ENCODE measurements around the gene MFSD8. TPM values are rescaled to one million over a fixed set of nuclear protein-coding genes. Genes with fewer than 3 reads are reported as not detected.
"Not testable (repeated sequence)": the region's sequence is repeated elsewhere in the genome, so short reads cannot be mapped to it uniquely, and the experiment has no call there.

MFSD8 gene
- total RNA-seq, 1 donor from 2014 or later, result 23.0 TPM

DNA sequence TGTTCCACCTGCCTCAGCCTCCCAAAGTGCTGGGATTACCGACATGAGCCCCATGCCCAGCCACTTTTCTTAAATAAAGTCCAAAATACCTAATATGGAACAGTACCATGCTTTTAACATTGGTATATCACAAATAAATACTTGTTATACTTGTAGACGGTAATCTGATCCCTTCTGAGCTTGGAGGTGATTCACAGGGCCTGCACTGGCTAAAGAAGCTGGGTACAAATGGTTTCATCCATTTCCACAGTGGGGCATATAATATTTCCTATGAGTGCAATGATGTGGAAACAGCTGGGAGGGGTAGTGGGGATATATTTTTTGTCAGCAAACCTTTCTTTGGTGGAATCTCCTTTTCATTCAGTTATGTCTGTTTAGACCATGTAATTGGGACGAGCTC lies 48.5 kb downstream of the MFSD8 start:
- Histone ChIP-seq H3K9me3 (ENCODE audit: insufficient read depth, low read depth, low read length) (no peaks in the 10 kb centered on the region), H4K20me1 (ENCODE audit: insufficient read depth, low read length) (no peaks in the 10 kb centered on the region), H3K27ac (ENCODE audit: low read depth, low read length) (no peak overlapping the region), H3K27me3 (ENCODE audit: insufficient read depth, low read length) (no peaks in the 10 kb centered on the region), H3K4me1 (ENCODE audit: insufficient read depth, low read length) (no peaks in the 10 kb centered on the region), H3K4me3 (ENCODE audit: insufficient read depth, low read depth, low read length) (no peak overlapping the region), H2AFZ (ENCODE audit: low read depth, low read length) (no peak overlapping the region), H3K36me3 (ENCODE audit: insufficient read depth, low read length) (peaks cover 5% of the 10 kb centered on the region), H3K4me2 (ENCODE audit: low read length) (no peak overlapping the region), H3K79me2 (ENCODE audit: insufficient read depth, low read length) (no peaks in the 10 kb centered on the region), H3K9ac (ENCODE audit: low read length) (no peak overlapping the region)
- Mint-ChIP-seq H3K4me1 (ENCODE audit: low read depth, unreplicated experiment) (no peaks in the 10 kb centered on the region), H3K36me3 (ENCODE audit: low read depth, unreplicated experiment) (peaks cover 3% of the 10 kb centered on the region), H3K9me3 (ENCODE audit: unreplicated experiment) (no peaks in the 10 kb centered on the region), H3K27me3 (ENCODE audit: low read depth, unreplicated experiment) (no peaks in the 10 kb centered on the region), H3K4me3 (ENCODE audit: unreplicated experiment) (no peak overlapping the region), H3K27ac (ENCODE audit: unreplicated experiment) (no peak overlapping the region)
- FAIRE-seq (no peak), DNase-seq (ENCODE audit: low read depth) (no peak)
- TF ChIP-seq CTCF (IDR thresholded peaks at IDR 0.05; ENCODE audit: insufficient read depth, low read depth, low read length) (no peak), EZH2 (IDR thresholded peaks at IDR 0.05; ENCODE audit: insufficient read depth, low read length) (no peak)

GRCh38 chr4:127905029-127905428 lies 59.9 kb downstream of the MFSD8 start:
- Histone ChIP-seq H3K4me3 (ENCODE audit: insufficient read depth, low read depth, low read length) (no peak overlapping the region), H4K20me1 (ENCODE audit: insufficient read depth, low read length) (no peaks in the 10 kb centered on the region), H3K27me3 (ENCODE audit: insufficient read depth, low read length) (no peaks in the 10 kb centered on the region), H3K79me2 (ENCODE audit: insufficient read depth, low read length) (no peaks in the 10 kb centered on the region), H3K27ac (ENCODE audit: low read depth, low read length) (no peak overlapping the region), H2AFZ (ENCODE audit: low read depth, low read length) (no peak overlapping the region), H3K36me3 (ENCODE audit: insufficient read depth, low read length) (no peaks in the 10 kb centered on the region), H3K4me1 (ENCODE audit: insufficient read depth, low read length) (no peaks in the 10 kb centered on the region), H3K9me3 (ENCODE audit: insufficient read depth, low read depth, low read length) (peaks cover 2% of the 10 kb centered on the region), H3K4me2 (ENCODE audit: low read length) (no peak overlapping the region), H3K9ac (ENCODE audit: low read length) (no peak overlapping the region)
- Mint-ChIP-seq H3K27ac (ENCODE audit: unreplicated experiment) (no peak overlapping the region), H3K9me3 (ENCODE audit: unreplicated experiment) (peaks cover 6% of the 10 kb centered on the region), H3K4me3 (ENCODE audit: unreplicated experiment) (no peak overlapping the region), H3K27me3 (ENCODE audit: low read depth, unreplicated experiment) (no peaks in the 10 kb centered on the region), H3K4me1 (ENCODE audit: low read depth, unreplicated experiment) (no peaks in the 10 kb centered on the region), H3K36me3 (ENCODE audit: low read depth, unreplicated experiment) (no peaks in the 10 kb centered on the region)
- no peak for DNase-seq (ENCODE audit: low read depth)
- FAIRE-seq, result no peak
- TF ChIP-seq CTCF (IDR thresholded peaks at IDR 0.05; ENCODE audit: insufficient read depth, low read depth, low read length), result no peak
- TF ChIP-seq EZH2 (IDR thresholded peaks at IDR 0.05; ENCODE audit: insufficient read depth, low read length), result no peak

- not testable (repeated sequence) for H3K4me3 ChIP-seq (ENCODE audit: insufficient read depth, low read depth, low read length); H3K27ac ChIP-seq (ENCODE audit: low read depth, low read length); H3K9me3 Mint-ChIP-seq (ENCODE audit: unreplicated experiment); H3K4me2 ChIP-seq (ENCODE audit: low read length); DNase-seq (ENCODE audit: low read depth); H4K20me1 ChIP-seq (ENCODE audit: insufficient read depth, low read length); H3K4me1 ChIP-seq (ENCODE audit: insufficient read depth, low read length); FAIRE-seq; H3K27ac Mint-ChIP-seq (ENCODE audit: unreplicated experiment); H3K4me3 Mint-ChIP-seq (ENCODE audit: unreplicated experiment); H3K79me2 ChIP-seq (ENCODE audit: insufficient read depth, low read length); H3K9me3 ChIP-seq (ENCODE audit: insufficient read depth, low read depth, low read length); H2AFZ ChIP-seq (ENCODE audit: low read depth, low read length); H3K4me1 Mint-ChIP-seq (ENCODE audit: low read depth, unreplicated experiment); H3K27me3 ChIP-seq (ENCODE audit: insufficient read depth, low read length); H3K27me3 Mint-ChIP-seq (ENCODE audit: low read depth, unreplicated experiment); H3K9ac ChIP-seq (ENCODE audit: low read length); H3K36me3 Mint-ChIP-seq (ENCODE audit: low read depth, unreplicated experiment)
- peaks cover 11% of the 10 kb centered on the region for H3K36me3 ChIP-seq (ENCODE audit: insufficient read depth, low read length)
These were observed 65.3 kb downstream of the MFSD8 start for GRCh38 chr4:127899682-127900081.
